ENCODE measurements around the gene SCCPDH. TPM values are rescaled to one million over a fixed set of nuclear protein-coding genes. Genes with fewer than 3 reads are reported as not detected.

The SCCPDH gene
- polyA plus RNA-seq, 1 experiment = 46.6 TPM

DNA sequence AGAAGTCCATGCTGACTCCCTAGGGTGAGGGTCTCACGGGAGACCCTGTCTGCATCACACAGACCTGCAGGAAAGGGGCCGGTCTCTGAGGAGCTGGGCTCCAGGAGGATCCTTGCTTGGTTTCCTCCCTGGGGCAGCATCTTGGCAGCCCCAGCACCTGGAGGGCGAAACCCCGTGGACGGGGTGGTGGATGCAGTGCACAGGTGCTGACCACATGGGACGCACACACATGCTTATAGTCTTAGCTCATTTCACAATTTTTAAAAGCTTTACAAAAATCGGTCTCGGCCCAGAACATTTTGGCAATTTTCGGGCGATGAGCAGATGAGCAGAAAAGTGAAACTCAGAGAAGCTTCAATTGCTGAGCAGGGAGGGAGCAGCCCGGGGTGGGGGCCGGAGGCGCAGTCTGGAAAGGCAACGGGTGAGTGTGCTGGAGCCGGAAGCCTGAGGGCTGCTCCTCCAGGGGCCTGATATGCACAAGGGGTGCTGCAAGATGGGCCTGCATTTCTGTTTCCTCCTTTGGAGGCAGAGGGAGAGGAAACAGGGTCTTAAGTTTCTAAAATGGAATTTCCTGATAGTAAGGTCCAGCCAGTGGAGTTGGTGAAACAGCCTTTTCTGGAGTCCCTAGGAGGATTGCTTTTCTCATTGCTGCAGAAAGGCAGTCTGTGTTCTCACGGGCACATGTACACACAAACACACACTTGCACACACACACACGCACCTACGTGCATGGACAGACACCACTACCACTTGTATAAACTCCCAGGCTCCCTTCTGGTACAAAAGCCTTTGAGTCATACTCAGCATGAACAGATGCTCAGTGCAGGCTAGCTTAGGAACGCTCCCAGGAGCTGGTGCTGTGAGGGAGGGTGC is 60.6 kb downstream of the SCCPDH start:
- peaks cover 20% of the 10 kb centered on the region for H3K9me3 ChIP-seq (ENCODE audit: control insufficient read depth, insufficient read depth, low read length)
- H3K27ac ChIP-seq (ENCODE audit: low read depth, low read length) = no peak overlapping the region
- H3K4me3 ChIP-seq (ENCODE audit: low read depth, low read length) = no peak overlapping the region
- no peaks in the 10 kb centered on the region for H3K27me3 ChIP-seq (ENCODE audit: control insufficient read depth, insufficient read depth, low read length)
- TF ChIP-seq, protein P1, sequence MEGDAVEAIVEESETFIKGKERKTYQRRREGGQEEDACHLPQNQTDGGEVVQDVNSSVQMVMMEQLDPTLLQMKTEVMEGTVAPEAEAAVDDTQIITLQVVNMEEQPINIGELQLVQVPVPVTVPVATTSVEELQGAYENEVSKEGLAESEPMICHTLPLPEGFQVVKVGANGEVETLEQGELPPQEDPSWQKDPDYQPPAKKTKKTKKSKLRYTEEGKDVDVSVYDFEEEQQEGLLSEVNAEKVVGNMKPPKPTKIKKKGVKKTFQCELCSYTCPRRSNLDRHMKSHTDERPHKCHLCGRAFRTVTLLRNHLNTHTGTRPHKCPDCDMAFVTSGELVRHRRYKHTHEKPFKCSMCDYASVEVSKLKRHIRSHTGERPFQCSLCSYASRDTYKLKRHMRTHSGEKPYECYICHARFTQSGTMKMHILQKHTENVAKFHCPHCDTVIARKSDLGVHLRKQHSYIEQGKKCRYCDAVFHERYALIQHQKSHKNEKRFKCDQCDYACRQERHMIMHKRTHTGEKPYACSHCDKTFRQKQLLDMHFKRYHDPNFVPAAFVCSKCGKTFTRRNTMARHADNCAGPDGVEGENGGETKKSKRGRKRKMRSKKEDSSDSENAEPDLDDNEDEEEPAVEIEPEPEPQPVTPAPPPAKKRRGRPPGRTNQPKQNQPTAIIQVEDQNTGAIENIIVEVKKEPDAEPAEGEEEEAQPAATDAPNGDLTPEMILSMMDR (IDR thresholded peaks at IDR 0.05; ENCODE audit: low read depth, low read length) = no peak
- DNase-seq (ENCODE audit: low read depth, low spot score) = peak; percentile 18
- ChIA-PET CTCF (no interaction called here), POLR2A (no interaction called here)

DNA sequence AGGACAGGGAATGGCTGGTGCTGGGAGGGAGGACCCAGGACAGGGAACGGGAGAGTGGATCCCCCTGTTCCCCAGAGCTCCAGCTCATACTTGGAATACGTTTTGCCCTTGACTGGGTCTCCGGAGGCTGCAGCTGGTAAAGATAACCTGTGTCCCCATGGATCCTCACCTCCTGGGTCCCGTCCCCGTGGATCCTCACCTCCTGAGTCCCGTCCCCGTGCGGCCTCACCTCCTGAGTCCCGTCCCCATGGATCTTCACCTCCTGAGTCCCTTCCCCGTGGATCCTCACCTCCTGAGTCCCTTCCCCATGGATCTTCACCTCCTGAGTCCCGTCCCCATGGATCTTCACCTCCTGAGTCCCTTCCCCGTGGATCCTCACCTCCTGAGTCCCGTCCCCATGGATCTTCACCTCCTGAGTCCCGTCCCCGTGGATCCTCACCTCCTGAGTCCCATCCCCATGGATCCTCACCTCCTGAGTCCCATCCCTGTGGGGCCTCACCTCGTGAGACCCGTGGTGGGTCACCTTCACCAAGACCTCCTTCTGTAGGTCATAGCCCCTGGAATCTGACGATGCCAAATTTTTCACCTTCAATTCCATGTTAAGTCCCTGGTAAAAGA is 61.4 kb downstream of the SCCPDH start:
- H3K9me3 ChIP-seq (ENCODE audit: control insufficient read depth, insufficient read depth, low read length) = peaks cover 13% of the 10 kb centered on the region
- TF ChIP-seq, protein P1 (IDR thresholded peaks at IDR 0.05; ENCODE audit: low read depth, low read length) = no peak
- H3K4me3 ChIP-seq (ENCODE audit: low read depth, low read length) = no peak overlapping the region
- peak overlapping the region; percentile 11 for H3K27ac ChIP-seq (ENCODE audit: low read depth, low read length)
- no peaks in the 10 kb centered on the region for H3K27me3 ChIP-seq (ENCODE audit: control insufficient read depth, insufficient read depth, low read length)
- DNase-seq (ENCODE audit: low read depth, low spot score) = no peak
- ChIA-PET POLR2A (no interaction called here), CTCF (no interaction called here)

DNA sequence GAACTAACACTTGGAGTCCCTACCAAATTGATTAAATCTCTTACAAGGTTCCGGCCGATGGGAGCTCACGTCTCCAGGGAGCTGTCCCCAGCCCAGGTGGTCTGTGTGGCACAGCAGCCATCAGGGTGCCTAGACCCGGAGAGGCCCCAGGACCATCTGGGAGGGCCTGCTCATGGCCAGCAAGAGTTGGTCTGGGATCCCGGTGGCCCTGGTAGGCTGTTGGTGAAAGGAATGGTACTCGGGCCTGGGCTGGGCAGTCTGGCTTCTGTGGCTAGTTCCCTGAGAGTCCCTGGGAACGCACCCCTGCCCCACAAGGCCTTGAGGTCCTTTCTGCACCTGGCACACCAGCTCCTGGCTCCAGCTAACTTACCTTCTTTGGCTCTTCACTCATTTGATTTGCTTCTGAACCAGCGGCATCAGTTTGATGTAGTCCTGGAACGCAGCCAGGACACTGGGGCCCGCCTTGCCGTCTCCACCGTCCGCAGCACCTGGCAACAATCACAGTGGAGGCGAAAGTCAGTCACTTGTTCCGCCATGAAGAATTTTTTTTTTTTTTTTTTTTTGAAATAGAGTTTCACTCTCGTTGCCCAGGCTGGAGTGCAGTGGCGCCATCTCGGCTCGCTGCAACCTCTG is 62.5 kb downstream of the SCCPDH start:
- Histone ChIP-seq H3K4me3 (ENCODE audit: low read depth, low read length) (no peak overlapping the region), H3K27ac (ENCODE audit: low read depth, low read length) (no peak overlapping the region), H3K27me3 (ENCODE audit: control insufficient read depth, insufficient read depth, low read length) (no peaks in the 10 kb centered on the region), H3K9me3 (ENCODE audit: control insufficient read depth, insufficient read depth, low read length) (peaks cover 12% of the 10 kb centered on the region)
- no peak for DNase-seq (ENCODE audit: low read depth, low spot score)
- ChIA-PET POLR2A (interaction anchor here (0.6 kb wide), 1 partner anchor 1815 kb away, joined by 6 read pairs; no protein-coding TSS in a partner anchor), CTCF (no interaction called here)
- TF ChIP-seq, protein P1 (IDR thresholded peaks at IDR 0.05; ENCODE audit: low read depth, low read length) = no peak

DNA sequence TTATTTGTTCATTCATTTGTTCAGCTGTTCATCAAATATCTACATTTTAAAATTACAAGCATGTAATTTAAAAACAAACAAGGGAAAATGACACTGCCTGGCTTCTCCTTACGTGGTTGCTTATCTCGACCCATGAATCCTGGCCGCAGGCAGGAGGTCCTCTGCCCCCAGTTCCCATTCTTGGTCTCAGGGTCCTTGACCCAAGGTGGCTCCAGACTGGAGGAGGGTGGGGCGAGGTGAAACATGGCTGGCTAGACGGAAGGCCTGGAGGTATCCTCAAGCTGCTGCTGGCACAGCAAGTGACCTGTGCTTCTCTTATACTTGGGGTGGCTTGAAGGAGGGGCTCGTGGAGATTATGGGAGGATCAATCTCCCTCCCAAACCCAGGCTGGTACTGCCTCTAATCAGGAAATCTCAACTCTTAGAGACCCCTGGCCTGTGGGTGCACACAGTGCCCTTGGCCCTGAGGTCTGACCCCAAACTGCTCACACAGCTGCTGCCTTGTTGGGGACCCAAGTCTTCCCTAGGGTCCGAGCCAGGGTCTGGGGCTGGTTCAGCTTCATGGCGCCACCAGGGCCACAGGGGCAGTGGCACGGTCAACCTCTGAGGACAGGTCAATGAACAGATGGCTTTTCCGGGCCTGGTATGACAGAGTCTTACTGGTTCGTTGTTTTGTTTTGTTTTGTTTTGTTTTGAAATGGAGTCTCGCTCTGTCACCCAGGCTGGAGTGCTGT is 63.7 kb downstream of the SCCPDH start:
- DNase-seq (ENCODE audit: low read depth, low spot score) = no peak
- Histone ChIP-seq H3K9me3 (ENCODE audit: control insufficient read depth, insufficient read depth, low read length) (peaks cover 10% of the 10 kb centered on the region), H3K27me3 (ENCODE audit: control insufficient read depth, insufficient read depth, low read length) (no peaks in the 10 kb centered on the region), H3K4me3 (ENCODE audit: low read depth, low read length) (no peak overlapping the region), H3K27ac (ENCODE audit: low read depth, low read length) (no peak overlapping the region)
- CTCF ChIA-PET = no interaction called here
- POLR2A ChIA-PET = no interaction called here
- TF ChIP-seq, protein P1 (IDR thresholded peaks at IDR 0.05; ENCODE audit: low read depth, low read length) = no peak
